AG04449 (cell line): Measurements from ENCODE around the gene USP31.

ENCODE experiments used
- CTCF ChIA-PET: fragments of 350-600 bp; formaldehyde crosslinking; extraction: SDS; loops from one replicate; lab custom pipeline; 2021; ENCODE audit warnings: antibody characterized with exemption; lab: Yijun Ruan, JAX
- POLR2A ChIA-PET: fragments of 400-600, 350-600 bp; formaldehyde crosslinking; extraction: SDS; loops from one replicate; lab custom pipeline; 2020; ENCODE audit warnings: antibody characterized with exemption, inconsistent platforms; lab: Yijun Ruan, JAX
- DNase-seq: peaks from one replicate; pipeline ENCODE4 v3.0.0-alpha.2; 2010; ENCODE audit warnings: low read depth, low spot score
- H3K4me3 ChIP-seq: 2 replicates; pipeline ENCODE4 v1.5.1; 2011; ENCODE audit warnings: low read depth, mild to moderate bottlenecking, control low read depth, low read length
- CTCF ChIP-seq: IDR thresholded peaks from one replicate; pipeline ENCODE4 v1.5.1; 2011; ENCODE audit warnings: mild to moderate bottlenecking, moderate library complexity, low read length, control low read depth, inconsistent platforms; ENCODE audit not compliant: insufficient read depth; ENCODE audit errors: missing control alignments

USP31 gene

GRCh38 chr16:23026784-23027362 is 122.4 kb downstream of the USP31 start:
- H3K4me3 ChIP-seq: no peak overlapping the region
- CTCF ChIA-PET: interaction anchor here (0.9 kb wide), 1 partner anchor 407 kb away, joined by 3 read pairs; no protein-coding TSS in a partner anchor
- POLR2A ChIA-PET: no interaction called here
- DNase-seq: no peak
- no peak for TF ChIP-seq CTCF

- CTCF ChIA-PET: interaction anchor here (0.9 kb wide), 1 partner anchor 408 kb away, joined by 3 read pairs; no protein-coding TSS in a partner anchor
- POLR2A ChIA-PET: no interaction called here
- DNase-seq: no peak
- no peak for TF ChIP-seq CTCF
- H3K4me3 ChIP-seq: no peak overlapping the region
Measured at GRCh38 chr16:23025692-23026307, 123.5 kb downstream of the USP31 start.

- ChIA-PET CTCF (no interaction called here), POLR2A (no interaction called here)
Measured at GRCh38 chr16:23024044-23024443, 125.2 kb downstream of the USP31 start.

GRCh38 chr16:23020084-23020483 is 129.2 kb downstream of the USP31 start:
- ChIA-PET CTCF (no interaction called here), POLR2A (no interaction called here)
- no peak for TF ChIP-seq CTCF
- DNase-seq: no peak
- no peak overlapping the region for H3K4me3 ChIP-seq

More at GRCh38 chr16:23024044-23024443, 125.2 kb downstream of the USP31 start:
- no peak for TF ChIP-seq CTCF
- DNase-seq: no peak
- no peak overlapping the region for H3K4me3 ChIP-seq

GRCh38 chr16:23016368-23016767 is 132.9 kb downstream of the USP31 start:
- ChIA-PET CTCF (interaction anchor here (1.0 kb wide), 1 partner anchor 44 kb away, joined by 3 read pairs; no protein-coding TSS in a partner anchor), POLR2A (no interaction called here)
- no peak for DNase-seq
- no peak for TF ChIP-seq CTCF
- H3K4me3 ChIP-seq: no peak overlapping the region

- no peak overlapping the region for H3K4me3 ChIP-seq
- no peak for TF ChIP-seq CTCF
- no peak for DNase-seq
- CTCF ChIA-PET: no interaction called here
- POLR2A ChIA-PET: no interaction called here
Measured at GRCh38 chr16:23015580-23015979, 133.7 kb downstream of the USP31 start.
